ENCODE data around the gene TDRD15.

The TDRD15 gene

GRCh38 chr2:21118302-21118920, 5.4 kb upstream of the TDRD15 start:
- no peaks in the 10 kb centered on the region for H3K4me1 ChIP-seq (ENCODE audit: control insufficient read depth, insufficient read depth, low read length)
- no peak overlapping the region for H3K4me3 ChIP-seq (ENCODE audit: low read depth, low read length)
- H3K27ac ChIP-seq (ENCODE audit: extremely low read depth, low read depth, low read length), result no peak overlapping the region
- POLR2A ChIA-PET, result no interaction called here
- H3K36me3 ChIP-seq (ENCODE audit: control insufficient read depth in 2 of 2, insufficient read depth in 1 of 2, low read length in 2 of 2), result no peaks in the 10 kb centered on the region
- no peaks in the 10 kb centered on the region for H3K9me3 ChIP-seq (ENCODE audit: control insufficient read depth, insufficient read depth, low read depth, low read length)
- TF ChIP-seq PRDM2 (tag by site-specific recombination; IDR thresholded peaks at IDR 0.05; ENCODE audit: borderline replicate concordance) (no peak), ZNF335 (tag by site-specific recombination; conservative IDR thresholded peaks at IDR 0.05) (no peak), OSR2 (tag by site-specific recombination; IDR thresholded peaks at IDR 0.05) (no peak), ZNF623 (tag by site-specific recombination; IDR thresholded peaks at IDR 0.05) (no peak), ELK4 (IDR thresholded peaks at IDR 0.05; ENCODE audit: borderline replicate concordance, low read depth, low read length) (no peak), CTCF (tag by site-specific recombination; IDR thresholded peaks at IDR 0.05) (0 out of 2 replicates have a peak, but pooled peaks have one; percentile 19), ZBTB11 (tag by site-specific recombination; conservative IDR thresholded peaks at IDR 0.05; ENCODE audit: low read depth) (no peak), ZNF223 (tag by site-specific recombination; IDR thresholded peaks at IDR 0.05) (no peak), ZNF785 (tag by site-specific recombination; IDR thresholded peaks at IDR 0.05) (no peak), ZNF747 (tag by site-specific recombination; IDR thresholded peaks at IDR 0.05) (no peak), ZNF654 (tag by site-specific recombination; IDR thresholded peaks at IDR 0.05; ENCODE audit: low read depth) (peak; percentile 26), ZNF133 (tag by site-specific recombination; IDR thresholded peaks at IDR 0.05) (no peak), ZFP41 (tag by site-specific recombination; IDR thresholded peaks at IDR 0.05; ENCODE audit: borderline replicate concordance) (no peak)
- CTCF ChIA-PET, result interaction anchor here (0.5 to 5.2 kb wide), 15 partner anchors 8 to 500 kb away, joined by 3 to 35 read pairs (median 3); partner anchors contain the start of gene APOB
